ENCODE results near the gene MBNL2.

DNA sequence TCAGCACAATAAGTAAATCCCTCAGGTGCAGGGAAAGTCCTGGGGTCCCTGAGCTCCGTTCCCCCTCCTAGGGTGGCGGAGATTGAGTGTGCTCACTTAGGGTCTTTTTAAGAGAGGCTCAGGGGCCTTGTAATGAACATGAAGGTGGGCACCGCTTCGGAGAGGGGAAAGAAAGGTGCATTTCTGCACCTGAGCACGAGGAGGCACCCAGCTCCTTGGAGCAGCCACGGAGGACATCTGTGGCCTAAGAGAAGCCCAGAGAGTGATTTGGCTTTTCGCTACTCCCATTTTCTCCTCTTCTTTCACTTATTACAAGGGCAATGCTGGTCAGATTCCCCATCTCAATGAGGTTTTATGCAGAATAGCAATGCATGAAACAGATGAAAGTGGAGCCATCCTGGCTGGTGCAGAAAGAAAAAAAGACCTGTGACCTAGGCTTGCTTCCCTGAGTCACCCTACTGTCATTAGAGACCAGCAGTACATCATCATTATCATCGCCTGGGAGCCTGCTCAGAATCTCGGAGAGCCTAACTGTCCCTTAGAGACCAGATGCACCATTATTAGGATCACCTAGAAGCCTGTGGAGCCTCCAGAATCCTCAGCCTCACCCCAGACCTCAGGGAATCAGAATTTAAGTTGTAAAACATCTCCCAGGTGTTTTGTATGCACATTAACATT lies 125.3 kb downstream of the MBNL2 start:
- TF ChIP-seq, protein P1, sequence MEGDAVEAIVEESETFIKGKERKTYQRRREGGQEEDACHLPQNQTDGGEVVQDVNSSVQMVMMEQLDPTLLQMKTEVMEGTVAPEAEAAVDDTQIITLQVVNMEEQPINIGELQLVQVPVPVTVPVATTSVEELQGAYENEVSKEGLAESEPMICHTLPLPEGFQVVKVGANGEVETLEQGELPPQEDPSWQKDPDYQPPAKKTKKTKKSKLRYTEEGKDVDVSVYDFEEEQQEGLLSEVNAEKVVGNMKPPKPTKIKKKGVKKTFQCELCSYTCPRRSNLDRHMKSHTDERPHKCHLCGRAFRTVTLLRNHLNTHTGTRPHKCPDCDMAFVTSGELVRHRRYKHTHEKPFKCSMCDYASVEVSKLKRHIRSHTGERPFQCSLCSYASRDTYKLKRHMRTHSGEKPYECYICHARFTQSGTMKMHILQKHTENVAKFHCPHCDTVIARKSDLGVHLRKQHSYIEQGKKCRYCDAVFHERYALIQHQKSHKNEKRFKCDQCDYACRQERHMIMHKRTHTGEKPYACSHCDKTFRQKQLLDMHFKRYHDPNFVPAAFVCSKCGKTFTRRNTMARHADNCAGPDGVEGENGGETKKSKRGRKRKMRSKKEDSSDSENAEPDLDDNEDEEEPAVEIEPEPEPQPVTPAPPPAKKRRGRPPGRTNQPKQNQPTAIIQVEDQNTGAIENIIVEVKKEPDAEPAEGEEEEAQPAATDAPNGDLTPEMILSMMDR (conservative IDR thresholded peaks at IDR 0.05; ENCODE audit: low read depth, low read length) = no peak
- TF ChIP-seq EZH2phosphoT487 (IDR thresholded peaks at IDR 0.05; ENCODE audit: borderline replicate concordance, low read length) (no peak), EZH2 (IDR thresholded peaks at IDR 0.05; ENCODE audit: low read length, unreplicated experiment) (no peak)

Measured in PC-3 (cell line).